Tibial nerve (tissue), 4 donors: Measurements from ENCODE around the gene DBR1. TPM values are rescaled to one million over a fixed set of nuclear protein-coding genes. Genes with fewer than 3 reads are reported as not detected.

Experiments used
- DNase-seq, 2 donors: peaks; one replicate each; pipeline ENCODE4 v3.0.0-alpha.2; 2019; ENCODE audit warnings: low spot score in 2 of 2
- H3K27ac ChIP-seq, 4 donors: fragments of 200-600 bp; sonication (generic) in 3 of 4; one replicate each; pipeline ENCODE4 v1.5.1; 2017 to 2019; ENCODE audit warnings: mild to moderate bottlenecking in 1 of 4
- H3K27me3 ChIP-seq, 2 donors: fragments of 200-600 bp; sonication (generic) in 1 of 2; one replicate each; pipeline versions ENCODE4 v1.5.1 to v1.6.0; 2017 to 2019
- H3K36me3 ChIP-seq, 3 donors: fragments of 200-600 bp; sonication (generic); one replicate each; pipeline ENCODE4 v1.5.1; 2018 to 2019
- H3K4me1 ChIP-seq, 4 donors: fragments of 200-600 bp; sonication (generic) in 3 of 4; one replicate each; pipeline ENCODE4 v1.5.1; 2017 to 2019
- H3K4me3 ChIP-seq, 4 donors: fragments of 200-600 bp; sonication (generic) in 3 of 4; one replicate each; pipeline ENCODE4 v1.5.1; 2017 to 2019; ENCODE audit warnings: mild to moderate bottlenecking in 1 of 4, moderate library complexity in 1 of 4
- H3K9me3 ChIP-seq, 4 donors: fragments of 200-600 bp; sonication (generic) in 3 of 4; one replicate each; pipeline ENCODE4 v1.5.1; 2017 to 2019
- EP300 ChIP-seq, 2 donors: sonication (generic); formaldehyde crosslinking; IDR thresholded peaks; one replicate each; pipeline ENCODE4 v1.6.1; 2017; ENCODE audit warnings: antibody characterized with exemption in 2 of 2, mild to moderate bottlenecking in 1 of 2
- POLR2A ChIP-seq, 2 donors: fragments of 450-650 bp; IDR thresholded peaks; one replicate each; pipeline ENCODE4 v1.6.1; 2017; ENCODE audit warnings: antibody characterized with exemption in 2 of 2, mild to moderate bottlenecking in 2 of 2, moderate library complexity in 2 of 2
- WGBS, 2 donors: methylation state at CpG; one replicate each; pipeline ENCODE4 v1.1.5; 2018; 5-methylcytosine and 5-hydroxymethylcytosine counted together
- total RNA-seq, 4 donors: library from RNA; depleted of rRNA; stranded (reverse); fragments of >200 nt; gene quantifications; one replicate each; pipeline ENCODE4 v1.1.0, GENCODE V29; 2016
- TF ChIP-seq, protein P1 (sequence below), 5 experiments: fragments of 200-600 bp in 3 of 5; fragments of 450-650 bp in 2 of 5; sonication (generic) in 3 of 5; IDR thresholded peaks; one replicate each; pipeline ENCODE4 v1.5.1; 2016 to 2019; ENCODE audit warnings: antibody characterized with exemption in 5 of 5, mild to moderate bottlenecking in 3 of 5, moderate library complexity in 2 of 5

Gene DBR1
- total RNA-seq, 4 donors from 2014 or later, result 9.0 to 12.8 (median 10.2) TPM

DNA sequence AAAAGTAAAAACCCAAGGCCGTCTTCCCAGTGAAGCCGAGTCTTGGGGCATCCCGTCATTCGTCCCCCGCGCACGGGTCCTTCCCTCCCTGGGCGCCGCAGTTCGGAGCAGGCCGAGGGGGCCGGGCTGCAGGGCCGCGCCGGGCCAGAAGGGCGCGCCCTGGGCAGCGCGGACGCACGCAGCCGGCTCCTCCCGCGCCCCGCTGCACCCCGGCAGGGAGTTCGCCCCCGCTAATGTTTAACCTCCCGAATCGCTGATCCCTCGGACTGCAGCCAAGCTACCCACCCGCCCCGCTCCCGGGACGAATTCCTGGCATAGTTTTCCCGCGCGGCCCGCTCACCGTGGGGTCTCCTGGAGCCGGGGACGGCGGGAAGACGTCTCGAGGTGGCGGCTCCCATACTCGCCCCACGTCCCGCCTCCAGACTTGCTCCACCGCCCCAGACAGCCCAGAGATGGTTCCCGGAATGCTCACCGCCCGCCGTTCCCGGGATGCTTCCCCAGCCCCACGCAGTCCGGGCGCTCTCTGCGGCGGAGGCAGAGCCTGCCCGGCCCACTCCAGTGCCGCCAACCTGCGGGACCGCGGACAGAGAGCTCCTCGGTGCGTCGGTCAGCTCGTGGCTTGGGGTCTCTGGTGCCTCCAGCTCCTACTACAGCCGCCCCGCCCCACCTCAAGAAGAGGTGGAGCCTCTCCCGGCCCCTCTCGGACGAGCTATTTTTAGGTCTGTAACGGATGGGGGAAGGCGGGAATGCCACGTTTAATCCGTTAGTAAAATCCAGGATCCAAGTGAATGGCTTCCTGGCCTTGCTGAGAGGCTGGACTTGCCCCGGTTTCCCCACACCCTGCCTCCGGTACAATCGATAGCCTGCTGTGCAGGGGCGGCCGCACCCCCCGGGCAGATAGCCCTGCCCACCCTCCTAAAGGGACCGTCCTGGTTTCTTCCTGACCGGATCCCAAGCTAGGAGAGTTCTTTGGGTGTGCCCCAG lies 59.4 kb downstream of the DBR1 start, which contains the start of gene DZIP1L:
Gene DZIP1L, minus strand, starts transcription at position 621 of the 984 bp plus-strand sequence. CDS start 11,637 bp downstream, outside the sequence.
- Histone ChIP-seq H3K36me3 (no peaks in the 10 kb centered on the region), H3K27ac (peak within 1 kb of the TSS; percentile 78 to 88 (median 84)), H3K9me3 (no peaks in the 10 kb centered on the region), H3K4me1 (peaks cover 0 to 37% (median 4%) of the 10 kb centered on the region in 4 donors), H3K27me3 (no peaks in the 10 kb centered on the region), H3K4me3 (peak within 1 kb of the TSS; percentile 56 to 82 (median 64))
- WGBS, 2 donors, result 0 to 2% methylated on average over 40 to 61 of the region's 86 CpGs
- TF ChIP-seq POLR2A (IDR thresholded peaks at IDR 0.05) (peak in 1 of 2 donors; percentile 34), EP300 (IDR thresholded peaks at IDR 0.05) (peak in 1 of 2 donors; percentile 38)
- TF ChIP-seq, protein P1, sequence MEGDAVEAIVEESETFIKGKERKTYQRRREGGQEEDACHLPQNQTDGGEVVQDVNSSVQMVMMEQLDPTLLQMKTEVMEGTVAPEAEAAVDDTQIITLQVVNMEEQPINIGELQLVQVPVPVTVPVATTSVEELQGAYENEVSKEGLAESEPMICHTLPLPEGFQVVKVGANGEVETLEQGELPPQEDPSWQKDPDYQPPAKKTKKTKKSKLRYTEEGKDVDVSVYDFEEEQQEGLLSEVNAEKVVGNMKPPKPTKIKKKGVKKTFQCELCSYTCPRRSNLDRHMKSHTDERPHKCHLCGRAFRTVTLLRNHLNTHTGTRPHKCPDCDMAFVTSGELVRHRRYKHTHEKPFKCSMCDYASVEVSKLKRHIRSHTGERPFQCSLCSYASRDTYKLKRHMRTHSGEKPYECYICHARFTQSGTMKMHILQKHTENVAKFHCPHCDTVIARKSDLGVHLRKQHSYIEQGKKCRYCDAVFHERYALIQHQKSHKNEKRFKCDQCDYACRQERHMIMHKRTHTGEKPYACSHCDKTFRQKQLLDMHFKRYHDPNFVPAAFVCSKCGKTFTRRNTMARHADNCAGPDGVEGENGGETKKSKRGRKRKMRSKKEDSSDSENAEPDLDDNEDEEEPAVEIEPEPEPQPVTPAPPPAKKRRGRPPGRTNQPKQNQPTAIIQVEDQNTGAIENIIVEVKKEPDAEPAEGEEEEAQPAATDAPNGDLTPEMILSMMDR (IDR thresholded peaks at IDR 0.05), result peak; percentile 49 to 84 (median 76)
- peak; percentile 24 to 41 for DNase-seq

DNA sequence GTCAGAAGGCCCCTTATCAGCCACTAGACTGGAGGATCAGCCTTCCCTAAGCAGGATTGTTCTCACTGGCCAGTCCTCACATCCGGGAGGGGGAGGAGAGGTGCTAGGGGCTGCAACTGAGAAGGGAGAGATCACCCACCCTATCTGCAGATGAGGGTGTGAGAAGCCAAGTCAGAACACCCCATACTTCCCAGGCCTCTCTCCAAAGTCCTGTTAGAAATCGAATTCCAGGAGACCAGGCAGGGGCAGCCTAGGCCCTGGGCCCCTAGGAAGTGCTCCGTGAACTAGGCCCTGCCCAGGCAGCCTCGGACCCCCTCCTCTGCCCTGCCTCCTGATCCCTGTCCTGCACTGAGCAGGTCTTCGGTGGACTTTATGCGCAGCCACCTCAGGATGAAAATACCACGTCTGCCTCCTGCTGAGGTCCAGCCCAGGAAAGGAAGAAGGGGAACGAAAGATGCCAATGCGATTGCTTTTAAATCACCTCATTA lies 60.2 kb downstream of the DBR1 start:
- Histone ChIP-seq H3K36me3 (no peaks in the 10 kb centered on the region), H3K27me3 (no peaks in the 10 kb centered on the region), H3K27ac (peak overlapping the region; percentile 78 to 88 (median 84)), H3K4me1 (peaks cover 0 to 37% (median 4%) of the 10 kb centered on the region in 4 donors), H3K4me3 (peak overlapping the region; percentile 56 to 82 (median 64)), H3K9me3 (no peaks in the 10 kb centered on the region)
- TF ChIP-seq EP300 (IDR thresholded peaks at IDR 0.05), result no peak
- no peak for TF ChIP-seq POLR2A (IDR thresholded peaks at IDR 0.05)
- TF ChIP-seq, protein P1 (IDR thresholded peaks at IDR 0.05), result no peak
- DNase-seq, result no peak
- WGBS, 2 donors, result 7 to 23% methylated on average over 9 of the region's 9 CpGs

DNA sequence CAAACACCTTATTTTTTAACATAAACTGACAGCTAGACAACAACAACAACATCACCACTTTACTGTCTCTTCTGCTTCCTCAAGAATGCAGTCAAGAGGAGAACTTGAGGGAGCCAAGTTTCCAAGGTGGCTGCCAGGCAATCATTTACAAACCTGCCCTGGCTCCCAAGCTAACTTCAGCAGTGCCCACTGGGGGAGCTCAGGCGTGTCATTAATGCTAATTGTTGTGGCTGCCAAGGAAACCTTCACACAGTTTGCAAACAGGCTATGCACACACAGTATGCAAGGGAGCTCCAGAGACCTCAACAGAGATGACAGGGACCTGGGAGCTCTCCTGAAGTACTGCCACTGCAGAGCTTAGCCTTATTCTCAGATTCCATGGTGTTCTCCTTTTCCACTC lies 61.4 kb downstream of the DBR1 start:
- 75 to 100% methylated on average over 1 of the region's 1 CpG for WGBS, 2 donors
- Histone ChIP-seq H3K9me3 (no peaks in the 10 kb centered on the region), H3K4me1 (peaks cover 0 to 29% (median 4%) of the 10 kb centered on the region in 4 donors), H3K27ac (peak overlapping the region in 1 of 4 donors; percentile 86), H3K36me3 (no peaks in the 10 kb centered on the region), H3K27me3 (no peaks in the 10 kb centered on the region), H3K4me3 (no peak overlapping the region)
- DNase-seq, result no peak
- TF ChIP-seq, protein P1 (IDR thresholded peaks at IDR 0.05), result no peak
- TF ChIP-seq POLR2A (IDR thresholded peaks at IDR 0.05) (no peak), EP300 (IDR thresholded peaks at IDR 0.05) (no peak)

DNA sequence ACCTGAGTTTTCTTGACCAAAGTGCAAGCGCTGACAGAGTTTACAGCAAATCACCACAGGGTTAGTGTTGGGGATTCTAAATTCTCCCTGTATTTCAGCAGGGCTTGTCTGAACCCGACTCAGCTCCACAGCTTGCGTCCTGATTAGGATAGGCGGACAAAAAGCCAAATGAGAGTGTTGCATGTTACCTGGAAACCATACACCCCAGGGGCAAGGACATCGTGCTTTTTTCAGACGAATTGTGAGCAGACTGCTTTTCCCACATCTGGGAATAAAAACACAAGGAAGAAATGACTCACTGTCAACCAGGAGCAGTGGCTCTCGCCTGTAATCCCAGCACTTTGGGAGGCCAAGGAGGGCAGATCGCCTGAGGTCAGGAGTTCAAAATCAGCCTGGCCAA lies 62.4 kb downstream of the DBR1 start:
- no peak for DNase-seq
- Histone ChIP-seq H3K4me3 (no peak overlapping the region), H3K4me1 (peaks cover 0 to 29% (median 4%) of the 10 kb centered on the region in 4 donors), H3K36me3 (no peaks in the 10 kb centered on the region), H3K27me3 (no peaks in the 10 kb centered on the region), H3K27ac (no peak overlapping the region), H3K9me3 (no peaks in the 10 kb centered on the region)
- 86% methylated on average over 8 of the region's 8 CpGs for WGBS, 2 donors
- TF ChIP-seq POLR2A (IDR thresholded peaks at IDR 0.05) (no peak), EP300 (IDR thresholded peaks at IDR 0.05) (no peak)
- TF ChIP-seq, protein P1 (IDR thresholded peaks at IDR 0.05), result no peak

Other genes with a start within 250 kb of the DBR1 start
- gene CLDN18, start 164.8 kb downstream of the DBR1 start, total RNA-seq, result not detected
- 10 to 100 TPM; 40.2 to 64.5 (median 42.8) TPM for gene DZIP1L, start 59.3 kb downstream of the DBR1 start, total RNA-seq
- not detected for gene A4GNT, start 42.5 kb downstream of the DBR1 start, total RNA-seq
- gene ARMC8, start 12.4 kb upstream of the DBR1 start, total RNA-seq, result 10 to 100 TPM; 47.3 to 69.6 (median 55.7) TPM
- not detected for gene NME9, start 154.9 kb upstream of the DBR1 start, total RNA-seq
- gene MRAS, start 173.7 kb upstream of the DBR1 start, total RNA-seq, result 100 to 1,000 TPM; 107 to 289 (median 171) TPM